Glutamatergic neuron (in vitro differentiated cells): ENCODE results near the gene PTOV1. TPM values are rescaled to one million over a fixed set of nuclear protein-coding genes. Genes with fewer than 3 reads are reported as not detected.

Experiments used
- DNase-seq: peaks from one replicate; pipeline ENCODE4 v3.0.0; 2022
- H3K27ac Mint-ChIP-seq: one replicate; pipeline ENCODE4 v1.8.0; 2020; ENCODE audit warnings: mild to moderate bottlenecking, mixed read lengths, inconsistent platforms; ENCODE audit not compliant: unreplicated experiment
- H3K27me3 Mint-ChIP-seq: one replicate; pipeline ENCODE4 v1.8.0; 2020; ENCODE audit warnings: mild to moderate bottlenecking, moderate library complexity, mixed read lengths, inconsistent platforms; ENCODE audit not compliant: unreplicated experiment
- H3K36me3 Mint-ChIP-seq: one replicate; pipeline ENCODE4 v1.8.0; 2020; ENCODE audit warnings: mild to moderate bottlenecking, mixed read lengths, inconsistent platforms; ENCODE audit not compliant: unreplicated experiment
- H3K4me1 Mint-ChIP-seq: one replicate; pipeline ENCODE4 v1.8.0; 2020; ENCODE audit warnings: mild to moderate bottlenecking, low read depth, mixed read lengths, inconsistent platforms; ENCODE audit not compliant: unreplicated experiment
- H3K4me3 Mint-ChIP-seq: one replicate; pipeline ENCODE4 v1.8.0; 2020; ENCODE audit warnings: mild to moderate bottlenecking, mixed read lengths, inconsistent platforms; ENCODE audit not compliant: unreplicated experiment
- H3K9me3 Mint-ChIP-seq: one replicate; pipeline ENCODE4 v1.8.0; 2020; ENCODE audit warnings: mild to moderate bottlenecking, moderate library complexity, mixed read lengths, inconsistent platforms; ENCODE audit not compliant: unreplicated experiment
- CTCF ChIP-seq: fragments of 200-600 bp; sonication (generic); IDR thresholded peaks from one replicate; pipeline ENCODE4 v1.5.0; 2021; ENCODE audit not compliant: partially characterized antibody, unreplicated experiment
- total RNA-seq: library from RNA; stranded (reverse); fragmentation: NEBNext Ultra II Directional; extraction: Animal tissue kit (Norgen Biotek cat#: 25700); gene quantifications from one replicate; pipeline ENCODE4 v1.2.1, GENCODE V29; 2021; ENCODE audit not compliant: unreplicated experiment

The PTOV1 gene
- total RNA-seq, 1 donor from 2014 or later: 342 TPM

GRCh38 chr19:49855277-49855675, 4.3 kb downstream of the PTOV1 start:
- H3K36me3 Mint-ChIP-seq: no peaks in the 10 kb centered on the region
- DNase-seq: no peak
- peaks cover 15% of the 10 kb centered on the region for H3K9me3 Mint-ChIP-seq
- peaks cover 11% of the 10 kb centered on the region for H3K4me1 Mint-ChIP-seq
- H3K27me3 Mint-ChIP-seq: peaks cover 21% of the 10 kb centered on the region
- H3K4me3 Mint-ChIP-seq: no peak overlapping the region
- peak overlapping the region; percentile 62 for H3K27ac Mint-ChIP-seq
- TF ChIP-seq CTCF: no peak

- H3K4me3 Mint-ChIP-seq: no peak overlapping the region
- DNase-seq: no peak
- H3K4me1 Mint-ChIP-seq: peaks cover 11% of the 10 kb centered on the region
- H3K27ac Mint-ChIP-seq: no peak overlapping the region
- TF ChIP-seq CTCF: no peak
- peaks cover 12% of the 10 kb centered on the region for H3K9me3 Mint-ChIP-seq
- no peaks in the 10 kb centered on the region for H3K36me3 Mint-ChIP-seq
- peaks cover 20% of the 10 kb centered on the region for H3K27me3 Mint-ChIP-seq
Measured at GRCh38 chr19:49855676-49856573, 5.0 kb downstream of the PTOV1 start.

GRCh38 chr19:49856574-49857021, 5.6 kb downstream of the PTOV1 start:
- Mint-ChIP-seq H3K4me1 (peaks cover 11% of the 10 kb centered on the region), H3K27ac (no peak overlapping the region), H3K36me3 (no peaks in the 10 kb centered on the region), H3K27me3 (peaks cover 20% of the 10 kb centered on the region), H3K9me3 (peaks cover 12% of the 10 kb centered on the region), H3K4me3 (no peak overlapping the region)
- TF ChIP-seq CTCF: no peak
- no peak for DNase-seq

- peak overlapping the region; percentile 55 for H3K27ac Mint-ChIP-seq
Measured at GRCh38 chr19:49857061-49857837, 6.3 kb downstream of the PTOV1 start.

More at GRCh38 chr19:49857061-49857837, 6.3 kb downstream of the PTOV1 start:
- Mint-ChIP-seq H3K36me3 (no peaks in the 10 kb centered on the region), H3K4me1 (peaks cover 9% of the 10 kb centered on the region), H3K27me3 (peaks cover 17% of the 10 kb centered on the region), H3K4me3 (no peak overlapping the region), H3K9me3 (peaks cover 12% of the 10 kb centered on the region)
- TF ChIP-seq CTCF: no peak
- DNase-seq: no peak
